ENCODE data around the gene FBRS.
A peak's percentile ranks its signal among the peaks of the same experiment; 100 is the strongest.

Gene FBRS

DNA sequence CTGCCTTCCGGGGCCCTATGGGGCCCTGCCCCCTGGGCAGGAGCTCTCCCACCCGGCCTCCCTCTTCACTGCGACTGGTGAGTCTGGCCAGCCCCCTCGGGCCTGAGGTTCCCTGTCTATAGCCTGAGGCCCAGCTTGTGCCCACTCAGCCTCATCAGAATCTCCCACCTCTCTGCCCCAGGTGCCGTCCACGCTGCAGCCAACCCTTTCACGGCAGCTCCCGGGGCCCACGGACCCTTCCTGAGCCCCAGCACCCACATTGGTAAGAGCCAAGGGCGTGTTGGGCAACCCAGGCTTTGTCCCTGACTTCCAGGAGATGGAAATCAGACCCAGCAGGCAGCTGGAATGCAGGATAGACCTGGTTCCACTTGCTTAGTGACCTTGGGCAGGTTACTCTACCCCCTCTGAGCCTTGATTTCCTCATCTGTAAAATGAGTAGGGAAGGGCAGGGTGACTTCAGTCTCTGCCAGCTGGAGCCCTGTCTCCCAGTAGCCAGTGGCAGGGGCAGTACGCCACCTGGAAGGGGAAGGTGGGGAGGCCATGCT, 9.2 kb downstream of the FBRS start:
- DNase-seq (ENCODE audit: insufficient read length) (no peak), FAIRE-seq (no peak)
- TF ChIP-seq POLR2A (IDR thresholded peaks at IDR 0.05; ENCODE audit: low read depth, low read length): no peak
- no peak for TF ChIP-seq POLR2AphosphoS5 (IDR thresholded peaks at IDR 0.05; ENCODE audit: low read depth, low read length)
- no peak for TF ChIP-seq TAF1 (IDR thresholded peaks at IDR 0.05; ENCODE audit: borderline replicate concordance, low read depth, low read length)

- FAIRE-seq (no peak), DNase-seq (ENCODE audit: insufficient read length) (no peak)
- no peak for TF ChIP-seq POLR2A (IDR thresholded peaks at IDR 0.05; ENCODE audit: low read depth, low read length)
- TF ChIP-seq POLR2AphosphoS5 (IDR thresholded peaks at IDR 0.05; ENCODE audit: low read depth, low read length): no peak; the same call in 1 of the 2 replicates
- TF ChIP-seq TAF1 (IDR thresholded peaks at IDR 0.05; ENCODE audit: borderline replicate concordance, low read depth, low read length): no peak
Observed at GRCh38 chr16:30668393-30668792, 10.2 kb downstream of the FBRS start.

DNA sequence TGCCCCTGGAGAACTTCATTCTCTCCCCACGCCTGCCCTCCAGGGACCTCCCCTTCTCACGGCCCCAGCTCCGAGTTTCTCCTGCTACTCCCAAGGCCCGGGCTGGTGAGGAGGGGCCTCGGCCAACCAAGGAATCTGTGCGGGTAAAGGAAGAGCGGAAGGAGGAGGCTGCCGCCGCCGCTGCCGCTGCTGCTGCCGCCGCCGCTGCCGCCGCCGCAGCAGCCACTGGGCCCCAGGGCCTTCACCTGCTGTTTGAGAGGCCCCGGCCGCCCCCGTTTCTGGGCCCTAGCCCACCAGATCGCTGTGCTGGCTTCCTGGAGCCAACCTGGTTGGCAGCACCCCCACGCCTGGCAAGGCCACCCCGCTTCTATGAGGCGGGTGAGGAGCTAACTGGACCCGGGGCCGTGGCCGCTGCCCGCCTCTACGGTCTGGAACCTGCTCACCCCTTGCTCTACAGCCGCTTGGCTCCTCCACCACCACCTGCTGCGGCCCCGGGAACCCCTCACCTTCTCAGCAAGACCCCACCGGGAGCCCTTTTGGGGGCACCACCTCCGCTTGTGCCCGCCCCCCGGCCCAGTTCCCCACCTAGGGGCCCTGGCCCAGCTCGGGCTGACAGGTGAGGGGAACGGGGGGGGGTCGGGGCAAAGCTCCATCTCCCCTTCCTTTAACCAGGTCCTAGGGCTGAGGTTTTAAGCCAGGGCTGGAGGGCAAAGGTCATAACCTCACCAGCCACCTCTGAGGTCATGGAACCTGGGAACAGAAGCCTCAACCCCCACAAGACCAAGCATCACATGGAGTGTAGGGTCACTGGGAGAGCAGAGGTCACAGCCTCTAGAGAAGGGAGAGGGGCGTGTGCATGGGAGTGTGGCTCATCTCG, 11.0 kb downstream of the FBRS start:
- no peak for FAIRE-seq
- no peak for DNase-seq (ENCODE audit: insufficient read length)
- TF ChIP-seq POLR2A (IDR thresholded peaks at IDR 0.05; ENCODE audit: low read depth, low read length): no peak; the same call in 1 of the 2 replicates
- no peak; the same call in 1 of the 2 replicates for TF ChIP-seq POLR2AphosphoS5 (IDR thresholded peaks at IDR 0.05; ENCODE audit: low read depth, low read length)
- no peak for TF ChIP-seq TAF1 (IDR thresholded peaks at IDR 0.05; ENCODE audit: borderline replicate concordance, low read depth, low read length)

GRCh38 chr16:30669903-30670824, 11.9 kb downstream of the FBRS start:
- no peak for FAIRE-seq

DNA sequence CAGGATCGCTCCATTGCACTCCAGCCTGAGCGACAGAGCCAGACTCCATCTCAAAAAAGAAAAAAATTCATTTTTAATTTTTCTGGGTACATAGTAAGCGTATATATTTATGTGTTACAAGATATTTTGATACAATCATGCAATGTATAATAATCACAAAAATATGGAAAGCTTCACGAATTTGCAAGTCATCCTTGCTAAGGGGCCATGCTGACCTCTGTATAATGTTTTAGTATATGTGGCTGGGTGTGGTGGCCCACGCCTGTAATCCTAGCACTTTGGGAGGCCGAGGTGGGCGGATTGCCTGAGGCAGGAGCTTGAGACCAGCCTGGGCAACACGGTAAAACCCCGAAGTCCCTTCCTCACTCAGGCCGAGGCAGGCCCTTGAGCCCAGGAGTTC, 16.9 kb downstream of the FBRS start:
- TF ChIP-seq POLR2A (IDR thresholded peaks at IDR 0.05; ENCODE audit: low read depth, low read length) (no peak), TAF1 (IDR thresholded peaks at IDR 0.05; ENCODE audit: borderline replicate concordance, low read depth, low read length) (no peak), POLR2AphosphoS5 (IDR thresholded peaks at IDR 0.05; ENCODE audit: low read depth, low read length) (no peak)
- FAIRE-seq (no peak), DNase-seq (ENCODE audit: insufficient read length) (no peak)

More at GRCh38 chr16:30669903-30670824, 11.9 kb downstream of the FBRS start:
- TF ChIP-seq TAF1 (IDR thresholded peaks at IDR 0.05; ENCODE audit: borderline replicate concordance, low read depth, low read length) (no peak), POLR2AphosphoS5 (IDR thresholded peaks at IDR 0.05; ENCODE audit: low read depth, low read length) (peak; percentile 58; the same call in 1 of the 2 replicates)
- DNase-seq (ENCODE audit: insufficient read length): no peak

DNA sequence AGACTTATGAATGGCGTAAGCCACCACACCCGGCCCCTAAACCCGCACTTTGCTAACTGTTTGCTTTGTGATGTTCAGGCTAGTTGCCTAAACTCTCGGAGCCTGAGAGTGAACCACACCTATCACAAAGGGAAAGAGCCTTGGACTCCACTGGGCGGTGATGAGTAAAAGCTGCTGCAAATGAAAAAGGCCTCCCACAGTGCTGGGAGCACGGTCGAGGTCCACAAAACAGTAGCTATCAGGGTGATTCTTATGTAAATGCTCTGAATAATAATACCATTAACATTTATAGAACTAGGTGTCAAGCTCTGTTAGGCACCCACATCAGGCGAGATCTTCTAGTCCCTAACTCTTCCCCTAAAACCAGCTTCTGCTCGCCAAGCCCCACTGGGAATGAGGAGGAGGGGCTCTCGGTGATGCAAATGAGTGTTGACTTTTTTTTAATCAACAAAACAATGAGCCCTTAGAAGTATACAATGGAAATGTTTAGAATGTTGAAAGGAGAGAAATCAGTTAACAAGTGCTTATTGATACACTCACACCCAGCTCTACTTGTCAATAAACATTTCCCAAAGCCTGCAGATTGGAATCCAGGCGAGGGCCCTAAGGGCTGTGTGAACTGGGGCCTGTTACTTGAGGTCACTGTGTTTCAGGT, 19.8 kb downstream of the FBRS start:
- no peak for DNase-seq (ENCODE audit: insufficient read length)
- FAIRE-seq: no peak
- TF ChIP-seq POLR2A (IDR thresholded peaks at IDR 0.05; ENCODE audit: low read depth, low read length) (no peak), POLR2AphosphoS5 (IDR thresholded peaks at IDR 0.05; ENCODE audit: low read depth, low read length) (no peak), TAF1 (IDR thresholded peaks at IDR 0.05; ENCODE audit: borderline replicate concordance, low read depth, low read length) (no peak)

GRCh38 chr16:30678586-30678970, 20.3 kb downstream of the FBRS start:
- no peak for DNase-seq (ENCODE audit: insufficient read length)

DNA sequence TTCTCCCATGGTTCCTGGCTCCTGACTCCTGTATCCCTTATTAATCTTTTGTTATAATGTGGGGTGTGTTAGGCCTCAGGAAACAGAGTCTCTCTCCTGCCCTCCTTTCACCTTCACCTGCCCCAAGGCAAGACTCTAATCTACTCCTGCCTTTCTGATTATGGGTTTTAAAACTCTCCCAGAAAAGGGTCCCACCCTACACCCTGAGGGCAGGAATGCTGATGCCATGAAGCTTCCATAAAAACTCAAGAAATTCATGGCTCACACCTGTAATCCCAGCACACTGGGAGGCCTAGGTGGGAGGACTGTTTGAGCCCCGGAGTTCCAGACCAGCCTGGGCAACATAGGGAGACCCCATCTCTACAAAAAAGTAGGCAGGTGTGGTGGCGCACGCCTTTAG, 22.1 kb downstream of the FBRS start:
- no peak for TF ChIP-seq TAF1 (IDR thresholded peaks at IDR 0.05; ENCODE audit: borderline replicate concordance, low read depth, low read length)
- TF ChIP-seq POLR2A (IDR thresholded peaks at IDR 0.05; ENCODE audit: low read depth, low read length): no peak
- no peak for TF ChIP-seq POLR2AphosphoS5 (IDR thresholded peaks at IDR 0.05; ENCODE audit: low read depth, low read length)
- DNase-seq (ENCODE audit: insufficient read length) (no peak), FAIRE-seq (no peak)

More at GRCh38 chr16:30678586-30678970, 20.3 kb downstream of the FBRS start:
- TF ChIP-seq TAF1 (IDR thresholded peaks at IDR 0.05; ENCODE audit: borderline replicate concordance, low read depth, low read length): no peak
- TF ChIP-seq POLR2AphosphoS5 (IDR thresholded peaks at IDR 0.05; ENCODE audit: low read depth, low read length): no peak
- TF ChIP-seq POLR2A (IDR thresholded peaks at IDR 0.05; ENCODE audit: low read depth, low read length): no peak
- no peak for FAIRE-seq

DNA sequence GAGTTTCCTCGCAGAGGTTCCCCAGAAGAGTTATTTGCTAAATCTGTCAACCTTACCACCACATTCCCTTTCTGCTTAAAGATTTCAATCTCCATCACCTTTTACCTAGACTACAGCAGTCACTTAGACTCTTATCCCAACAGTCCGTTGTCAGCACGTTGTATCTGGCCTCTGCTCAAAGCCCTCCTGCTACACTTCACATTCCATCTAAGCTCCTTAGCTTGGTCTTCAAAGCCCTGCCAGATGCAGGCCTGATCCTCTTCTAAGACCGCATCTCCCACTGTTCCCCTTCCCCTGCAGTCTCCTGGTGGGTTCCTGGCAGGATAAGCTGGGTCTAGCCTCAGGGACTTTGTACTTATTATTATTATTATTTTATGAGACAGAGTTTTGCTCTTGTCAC, 30.5 kb downstream of the FBRS start:
- no peak for TF ChIP-seq POLR2A (IDR thresholded peaks at IDR 0.05; ENCODE audit: low read depth, low read length)
- TF ChIP-seq POLR2AphosphoS5 (IDR thresholded peaks at IDR 0.05; ENCODE audit: low read depth, low read length): no peak
- no peak for TF ChIP-seq TAF1 (IDR thresholded peaks at IDR 0.05; ENCODE audit: borderline replicate concordance, low read depth, low read length)
- no peak for DNase-seq (ENCODE audit: insufficient read length)
- no peak for FAIRE-seq

- TF ChIP-seq POLR2A (IDR thresholded peaks at IDR 0.05; ENCODE audit: low read depth, low read length) (no peak), TAF1 (IDR thresholded peaks at IDR 0.05; ENCODE audit: borderline replicate concordance, low read depth, low read length) (no peak), POLR2AphosphoS5 (IDR thresholded peaks at IDR 0.05; ENCODE audit: low read depth, low read length) (no peak)
- no peak for FAIRE-seq
- no peak for DNase-seq (ENCODE audit: insufficient read length)
Observed at GRCh38 chr16:30691907-30692306, 33.7 kb downstream of the FBRS start.

All from GM12892 (cell line).